OCI-LY1 (cell line): ENCODE data around the gene ERCC4.

ENCODE experiments used
- H2AFZ ChIP-seq: fragments of 200-600 bp; sonication (generic), shearing (Covaris generic); 2 replicates; pipeline ENCODE4 v1.6.0; 2014; ENCODE audit warnings: antibody characterized with exemption, mild to moderate bottlenecking, low read length
- H3F3A ChIP-seq: fragments of 200-600 bp; sonication (generic), shearing (Covaris generic); 2 replicates; pipeline ENCODE4 v1.6.0; 2014; ENCODE audit warnings: mild to moderate bottlenecking, antibody characterized with exemption, low read length, moderate library complexity; ENCODE audit not compliant: insufficient read depth
- H3K27ac ChIP-seq: fragments of 200-600 bp; sonication (generic); 2 replicates; pipeline ENCODE4 v1.5.1; 2014; ENCODE audit warnings: low read length, mixed run types, mild to moderate bottlenecking, low read depth; ENCODE audit not compliant: poor library complexity, severe bottlenecking
- H3K27me3 ChIP-seq: fragments of 200-600 bp; sonication (generic); 2 replicates; pipeline ENCODE4 v1.6.0; 2014; ENCODE audit warnings: antibody characterized with exemption, mild to moderate bottlenecking, low read length, moderate library complexity; ENCODE audit not compliant: insufficient read depth
- H3K36me3 ChIP-seq: fragments of 200-600 bp; sonication (generic); 2 replicates; pipeline ENCODE4 v1.6.1; 2014; ENCODE audit warnings: mild to moderate bottlenecking, antibody characterized with exemption, low read length, moderate library complexity, mixed read lengths; ENCODE audit not compliant: insufficient read depth
- H3K4me1 ChIP-seq: fragments of 200-600 bp; sonication (generic); 2 replicates; pipeline ENCODE4 v1.5.1; 2014; ENCODE audit warnings: mild to moderate bottlenecking, low read length, moderate library complexity; ENCODE audit not compliant: insufficient read depth, severe bottlenecking
- H3K4me2 ChIP-seq: fragments of 200-600 bp; sonication (generic), shearing (Covaris generic); 2 replicates; pipeline ENCODE4 v1.6.1; 2014; ENCODE audit warnings: low read length
- H3K4me3 ChIP-seq: fragments of 200-600 bp; sonication (generic); 2 replicates; pipeline ENCODE4 v1.5.1; 2014; ENCODE audit warnings: low read length, low read depth, mild to moderate bottlenecking, mixed read lengths; ENCODE audit not compliant: poor library complexity, severe bottlenecking
- H3K79me2 ChIP-seq: fragments of 200-600 bp; shearing (Covaris generic); 2 replicates; pipeline ENCODE4 v1.6.1; 2016; ENCODE audit warnings: mixed run types, low read length, mixed read lengths; ENCODE audit not compliant: insufficient read depth
- H3K9ac ChIP-seq: fragments of 200-600 bp; sonication (generic), shearing (Covaris generic); 2 replicates; pipeline ENCODE4 v1.6.1; 2014; ENCODE audit warnings: mild to moderate bottlenecking, low read length, mixed read lengths
- H3K9me2 ChIP-seq: fragments of 200-600 bp; sonication (generic), shearing (Covaris generic); 2 replicates; pipeline ENCODE4 v1.6.1; 2014; ENCODE audit warnings: low read depth, mild to moderate bottlenecking, low read length, mixed read lengths
- H3K9me3 ChIP-seq: fragments of 200-600 bp; shearing (Covaris generic); 2 replicates; pipeline ENCODE4 v1.6.1; 2014; ENCODE audit warnings: low read length, mixed read lengths
- H4K20me1 ChIP-seq: fragments of 200-600 bp; sonication (generic), shearing (Covaris generic); 2 replicates; pipeline ENCODE4 v1.6.0; 2016; ENCODE audit warnings: mild to moderate bottlenecking, low read length; ENCODE audit not compliant: insufficient read depth
- EZH2 ChIP-seq: fragments of 200-600 bp; sonication (generic), shearing (Covaris generic); IDR thresholded peaks from 2 replicates; pipeline ENCODE4 v1.8.0; 2017; ENCODE audit warnings: borderline replicate concordance, mixed run types, mild to moderate bottlenecking, antibody characterized with exemption, low read length, moderate library complexity, mixed read lengths
- TF ChIP-seq, protein P1 (sequence below): fragments of 200-600 bp; sonication (generic), shearing (Covaris generic); IDR thresholded peaks from 2 replicates; pipeline ENCODE4 v1.5.1; 2017; ENCODE audit warnings: mild to moderate bottlenecking, antibody characterized with exemption, low read length, moderate library complexity, mixed read lengths

Gene ERCC4

DNA sequence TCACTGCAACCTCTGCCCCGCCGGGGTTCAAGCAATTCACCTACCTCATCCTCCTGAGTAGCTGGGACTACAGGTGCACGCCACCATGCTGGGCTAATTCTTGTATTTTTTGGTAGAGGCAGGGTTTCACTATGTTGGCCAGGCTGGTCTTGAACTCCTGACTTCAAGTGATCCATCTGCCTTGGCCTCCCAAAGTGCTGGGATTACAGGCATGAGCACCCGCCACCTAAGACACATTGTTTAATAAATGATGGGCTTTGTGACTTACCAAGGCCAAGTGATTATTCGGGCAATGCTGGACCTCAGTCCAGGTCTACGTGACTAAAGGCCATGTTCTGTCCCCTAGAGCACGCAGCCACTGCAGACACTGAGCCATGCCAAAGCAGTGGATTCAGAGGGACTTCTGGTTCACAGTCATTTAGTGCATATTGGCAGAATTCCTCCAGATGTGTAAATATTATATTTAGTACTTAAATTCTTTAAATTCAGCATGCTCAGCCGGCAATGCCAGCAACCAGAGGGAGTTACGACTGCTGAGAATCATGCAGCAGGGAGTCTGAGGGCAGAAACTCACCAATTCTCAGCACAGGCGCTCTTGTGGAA is 4.8 kb upstream of the ERCC4 start:
- Histone ChIP-seq H3K36me3 (no peaks in the 10 kb centered on the region; the same call in 1 of the 2 replicates), H3K4me3 (no peak overlapping the region), H3K79me2 (no peaks in the 10 kb centered on the region), H2AFZ (no peak overlapping the region), H3K9me2 (no peaks in the 10 kb centered on the region), H3K4me2 (no peak overlapping the region), H3K27ac (no peak overlapping the region), H3K27me3 (no peaks in the 10 kb centered on the region), H4K20me1 (no peaks in the 10 kb centered on the region), H3K9me3 (peaks cover 6% of the 10 kb centered on the region), H3F3A (no peaks in the 10 kb centered on the region), H3K9ac (no peak overlapping the region), H3K4me1 (peaks cover 4% of the 10 kb centered on the region)
- TF ChIP-seq EZH2 = no peak
- TF ChIP-seq, protein P1, sequence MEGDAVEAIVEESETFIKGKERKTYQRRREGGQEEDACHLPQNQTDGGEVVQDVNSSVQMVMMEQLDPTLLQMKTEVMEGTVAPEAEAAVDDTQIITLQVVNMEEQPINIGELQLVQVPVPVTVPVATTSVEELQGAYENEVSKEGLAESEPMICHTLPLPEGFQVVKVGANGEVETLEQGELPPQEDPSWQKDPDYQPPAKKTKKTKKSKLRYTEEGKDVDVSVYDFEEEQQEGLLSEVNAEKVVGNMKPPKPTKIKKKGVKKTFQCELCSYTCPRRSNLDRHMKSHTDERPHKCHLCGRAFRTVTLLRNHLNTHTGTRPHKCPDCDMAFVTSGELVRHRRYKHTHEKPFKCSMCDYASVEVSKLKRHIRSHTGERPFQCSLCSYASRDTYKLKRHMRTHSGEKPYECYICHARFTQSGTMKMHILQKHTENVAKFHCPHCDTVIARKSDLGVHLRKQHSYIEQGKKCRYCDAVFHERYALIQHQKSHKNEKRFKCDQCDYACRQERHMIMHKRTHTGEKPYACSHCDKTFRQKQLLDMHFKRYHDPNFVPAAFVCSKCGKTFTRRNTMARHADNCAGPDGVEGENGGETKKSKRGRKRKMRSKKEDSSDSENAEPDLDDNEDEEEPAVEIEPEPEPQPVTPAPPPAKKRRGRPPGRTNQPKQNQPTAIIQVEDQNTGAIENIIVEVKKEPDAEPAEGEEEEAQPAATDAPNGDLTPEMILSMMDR = no peak

DNA sequence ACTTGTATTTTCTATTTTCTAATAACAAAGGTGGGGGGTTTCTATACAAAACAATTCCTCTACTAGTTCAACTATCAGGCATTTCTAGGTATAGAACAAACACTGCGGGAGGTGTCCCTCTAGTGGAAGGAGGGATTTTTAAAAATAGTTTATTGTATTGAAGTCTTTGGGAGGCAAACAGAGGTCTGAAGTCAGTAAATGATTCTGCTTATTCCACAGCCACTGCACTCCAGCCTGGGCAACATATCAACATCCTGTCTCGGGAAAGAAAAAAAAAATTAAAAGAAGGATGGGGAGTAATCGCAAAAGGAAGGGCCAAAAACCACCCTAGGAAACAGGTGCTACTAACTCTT is 648 bp upstream of the ERCC4 start:
- H3F3A ChIP-seq = no peaks in the 10 kb centered on the region
- H3K27ac ChIP-seq = no peak overlapping the region
- peaks cover 8% of the 10 kb centered on the region; the same call in 1 of the 2 replicates for H3K36me3 ChIP-seq
- no peaks in the 10 kb centered on the region for H3K9me2 ChIP-seq
- H3K4me2 ChIP-seq = peak overlapping the region; percentile 42
- no peaks in the 10 kb centered on the region for H4K20me1 ChIP-seq
- no peaks in the 10 kb centered on the region for H3K9me3 ChIP-seq
- peak overlapping the region; percentile 34 for H3K4me3 ChIP-seq
- H3K79me2 ChIP-seq = no peaks in the 10 kb centered on the region
- no peak for TF ChIP-seq EZH2
- TF ChIP-seq, protein P1 = no peak; the same call in 1 of the 2 replicates
- H3K9ac ChIP-seq = peak overlapping the region; percentile 30; the same call in 1 of the 2 replicates
- no peaks in the 10 kb centered on the region for H3K27me3 ChIP-seq
- no peak overlapping the region for H2AFZ ChIP-seq
- H3K4me1 ChIP-seq = peaks cover 19% of the 10 kb centered on the region

DNA sequence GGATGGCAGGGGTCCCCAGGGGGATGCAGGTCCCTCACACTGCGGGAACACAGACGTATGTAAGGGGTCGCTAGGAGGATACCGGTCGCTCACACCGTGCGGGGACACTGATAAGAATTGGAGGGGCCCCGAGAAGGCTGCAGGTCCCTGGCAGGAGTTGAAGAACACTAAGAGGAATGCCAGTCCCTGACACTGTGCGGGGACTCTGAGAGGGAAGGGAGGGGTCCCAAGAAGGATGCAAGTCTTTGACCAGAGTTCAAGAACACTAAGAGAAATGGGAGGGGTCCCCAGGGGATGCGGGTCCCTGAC is 510 bp downstream of the ERCC4 start:
- Histone ChIP-seq H3K27ac (peak overlapping the region; percentile 5), H3K36me3 (peaks cover 19% of the 10 kb centered on the region; the same call in 1 of the 2 replicates), H3F3A (no peaks in the 10 kb centered on the region), H3K9me2 (no peaks in the 10 kb centered on the region), H3K4me1 (peaks cover 19% of the 10 kb centered on the region), H3K27me3 (no peaks in the 10 kb centered on the region), H2AFZ (no peak overlapping the region), H3K4me3 (peak overlapping the region; percentile 83), H3K9ac (peak overlapping the region; percentile 91), H3K9me3 (no peaks in the 10 kb centered on the region), H4K20me1 (no peaks in the 10 kb centered on the region), H3K4me2 (peak overlapping the region; percentile 81), H3K79me2 (no peaks in the 10 kb centered on the region)
- TF ChIP-seq EZH2 = no peak
- TF ChIP-seq, protein P1 = no peak
